ENCODE results near the gene DUSP6. TPM values are rescaled to one million over a fixed set of nuclear protein-coding genes. Genes with fewer than 3 reads are reported as not detected.
A peak's percentile ranks its signal among the peaks of the same experiment; 100 is the strongest.

Gene DUSP6
- total and polyA plus RNA-seq, 2 experiments from 2014 or later, result 96.1 to 112 TPM

GRCh38 chr12:89350260-89350629 is 2.1 kb downstream of the DUSP6 start:
- peaks cover 65% of the 10 kb centered on the region for H3F3A ChIP-seq (ENCODE audit: insufficient read depth)
- no peak overlapping the region for H2AFZ ChIP-seq
- H3K36me3 ChIP-seq (ENCODE audit: low read depth), result peaks cover 32% of the 10 kb centered on the region
- peaks cover 5% of the 10 kb centered on the region; the same call in 1 of the 2 replicates for H4K20me1 ChIP-seq (ENCODE audit: insufficient read depth)
- peaks cover 34% of the 10 kb centered on the region for H3K4me1 ChIP-seq (ENCODE audit: insufficient read depth)
- 78 to 79% methylated on average over 7 of the region's 7 CpGs for WGBS, 2 experiments (ENCODE audit: low coverage in 1 of 2, low lambda C conversion rate in 2 of 2, missing lambda C conversion rate in 2 of 2)
- TF ChIP-seq EZH2phosphoT487 (IDR thresholded peaks at IDR 0.05; ENCODE audit: insufficient read depth, low read depth) (no peak), EZH2 (IDR thresholded peaks at IDR 0.05; ENCODE audit: insufficient read depth, poor library complexity, severe bottlenecking) (no peak)
- H3K9ac ChIP-seq, result peak overlapping the region; percentile 94
- peak overlapping the region; percentile 96 for H3K27ac ChIP-seq
- H3K9me3 ChIP-seq (ENCODE audit: low read depth), result no peaks in the 10 kb centered on the region
- H3K79me2 ChIP-seq (ENCODE audit: insufficient read depth), result peaks cover 58% of the 10 kb centered on the region
- no peak for DNase-seq
- no peaks in the 10 kb centered on the region for H3K9me2 ChIP-seq (ENCODE audit: insufficient read depth)
- H3K4me3 ChIP-seq, result peak overlapping the region; percentile 89
- peak overlapping the region; percentile 98 for H3K4me2 ChIP-seq (ENCODE audit: unreplicated experiment)
- H3K27me3 ChIP-seq (replicated peaks; ENCODE audit: insufficient read depth), result no peaks in the 10 kb centered on the region
- in situ Hi-C loops (cut with MboI), result loop anchor here (10.0 kb wide), 1 partner anchor 295 kb away; no protein-coding TSS in a partner anchor

DNA sequence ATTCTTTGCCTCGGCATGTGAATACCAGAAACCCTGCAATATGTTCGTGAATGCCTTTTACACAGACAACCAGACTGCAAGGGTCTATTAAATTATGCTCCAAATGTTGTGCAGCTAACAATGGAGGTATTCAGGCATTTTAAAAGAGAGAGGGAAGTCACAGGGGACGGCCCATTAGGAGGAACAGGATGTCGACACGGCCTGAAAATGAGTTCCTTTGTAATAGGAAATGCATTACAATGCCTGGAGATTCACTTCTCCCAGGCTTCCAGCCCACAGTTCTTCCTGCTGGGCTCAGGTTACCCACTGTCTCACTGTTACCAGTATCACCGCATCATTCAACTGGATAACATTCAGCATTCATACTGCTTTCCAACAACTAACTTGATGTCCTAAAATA is 2.5 kb downstream of the DUSP6 start:
- Histone ChIP-seq H3K9ac (peak overlapping the region; percentile 94), H4K20me1 (ENCODE audit: insufficient read depth) (peaks cover 5% of the 10 kb centered on the region; the same call in 1 of the 2 replicates), H3K4me2 (ENCODE audit: unreplicated experiment) (peak overlapping the region; percentile 98), H3K27me3 (replicated peaks; ENCODE audit: insufficient read depth) (no peaks in the 10 kb centered on the region), H3K9me2 (ENCODE audit: insufficient read depth) (no peaks in the 10 kb centered on the region), H3K9me3 (ENCODE audit: low read depth) (no peaks in the 10 kb centered on the region), H3K36me3 (ENCODE audit: low read depth) (peaks cover 32% of the 10 kb centered on the region), H3F3A (ENCODE audit: insufficient read depth) (peaks cover 67% of the 10 kb centered on the region), H2AFZ (no peak overlapping the region), H3K4me1 (ENCODE audit: insufficient read depth) (peaks cover 34% of the 10 kb centered on the region), H3K79me2 (ENCODE audit: insufficient read depth) (peaks cover 53% of the 10 kb centered on the region), H3K27ac (peak overlapping the region; percentile 96), H3K4me3 (peak overlapping the region; percentile 89)
- TF ChIP-seq EZH2 (IDR thresholded peaks at IDR 0.05; ENCODE audit: insufficient read depth, poor library complexity, severe bottlenecking), result no peak
- TF ChIP-seq EZH2phosphoT487 (IDR thresholded peaks at IDR 0.05; ENCODE audit: insufficient read depth, low read depth), result no peak
- 39 to 43% methylated on average over 6 of the region's 6 CpGs for WGBS, 2 experiments (ENCODE audit: low coverage in 1 of 2, low lambda C conversion rate in 2 of 2, missing lambda C conversion rate in 2 of 2)
- in situ Hi-C loops (cut with MboI), result loop anchor here (10.0 kb wide), 1 partner anchor 295 kb away; no protein-coding TSS in a partner anchor
- DNase-seq, result peak; percentile 74

DNA sequence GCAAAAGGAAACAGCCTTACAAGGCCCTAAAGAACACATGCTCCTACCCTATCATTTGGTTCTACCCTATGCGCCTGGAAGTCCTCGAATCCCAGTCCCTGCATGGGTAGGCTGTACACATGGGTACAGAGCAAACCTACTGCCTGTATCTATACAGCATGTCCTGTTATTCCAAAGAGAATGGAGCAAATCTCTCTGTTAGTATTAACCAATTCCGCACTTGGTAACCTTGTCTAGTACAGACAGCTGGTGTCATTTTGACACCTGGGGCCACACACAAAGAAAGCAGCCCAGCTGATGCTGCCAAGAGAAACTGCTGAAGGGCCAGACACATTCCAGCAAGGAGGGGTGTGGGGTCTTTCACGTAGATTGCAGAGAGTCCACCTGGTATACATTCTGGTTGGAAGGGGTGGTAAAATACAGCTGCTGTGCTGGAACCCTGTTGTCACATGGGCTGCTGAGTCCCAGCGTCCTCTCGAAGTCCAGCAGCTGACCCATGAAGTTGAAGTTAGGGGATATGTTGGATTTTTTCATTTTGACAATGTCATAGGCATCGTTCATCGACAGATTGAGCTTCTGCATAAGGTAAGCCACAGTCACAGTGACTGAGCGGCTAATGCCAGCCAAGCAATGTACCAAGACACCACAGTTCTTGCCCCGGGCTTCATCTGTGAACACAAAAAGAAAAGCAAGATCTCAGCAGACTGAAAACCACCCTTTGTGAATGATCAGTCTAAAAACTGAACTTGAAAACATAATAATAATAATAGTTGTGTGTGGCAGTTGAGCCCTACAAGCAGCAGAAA is 3.2 kb downstream of the DUSP6 start:
- H3K79me2 ChIP-seq (ENCODE audit: insufficient read depth), result peaks cover 49% of the 10 kb centered on the region
- no peaks in the 10 kb centered on the region for H3K27me3 ChIP-seq (replicated peaks; ENCODE audit: insufficient read depth)
- 91 to 94% methylated on average over 10 of the region's 10 CpGs for WGBS, 2 experiments (ENCODE audit: low coverage in 1 of 2, low lambda C conversion rate in 2 of 2, missing lambda C conversion rate in 2 of 2)
- peaks cover 63% of the 10 kb centered on the region for H3F3A ChIP-seq (ENCODE audit: insufficient read depth)
- H3K9me2 ChIP-seq (ENCODE audit: insufficient read depth), result no peaks in the 10 kb centered on the region
- peak overlapping the region; percentile 89 for H3K4me3 ChIP-seq
- peak overlapping the region; percentile 98 for H3K4me2 ChIP-seq (ENCODE audit: unreplicated experiment)
- H3K9ac ChIP-seq, result peak overlapping the region; percentile 94
- peaks cover 5% of the 10 kb centered on the region; the same call in 1 of the 2 replicates for H4K20me1 ChIP-seq (ENCODE audit: insufficient read depth)
- no peaks in the 10 kb centered on the region for H3K9me3 ChIP-seq (ENCODE audit: low read depth)
- H3K4me1 ChIP-seq (ENCODE audit: insufficient read depth), result peaks cover 34% of the 10 kb centered on the region
- no peak for TF ChIP-seq EZH2phosphoT487 (IDR thresholded peaks at IDR 0.05; ENCODE audit: insufficient read depth, low read depth)
- TF ChIP-seq EZH2 (IDR thresholded peaks at IDR 0.05; ENCODE audit: insufficient read depth, poor library complexity, severe bottlenecking), result no peak
- in situ Hi-C loops (cut with MboI), result no loop called here
- peaks cover 32% of the 10 kb centered on the region for H3K36me3 ChIP-seq (ENCODE audit: low read depth)
- H3K27ac ChIP-seq, result peak overlapping the region; percentile 96
- DNase-seq, result peak; percentile 17
- no peak overlapping the region for H2AFZ ChIP-seq

DNA sequence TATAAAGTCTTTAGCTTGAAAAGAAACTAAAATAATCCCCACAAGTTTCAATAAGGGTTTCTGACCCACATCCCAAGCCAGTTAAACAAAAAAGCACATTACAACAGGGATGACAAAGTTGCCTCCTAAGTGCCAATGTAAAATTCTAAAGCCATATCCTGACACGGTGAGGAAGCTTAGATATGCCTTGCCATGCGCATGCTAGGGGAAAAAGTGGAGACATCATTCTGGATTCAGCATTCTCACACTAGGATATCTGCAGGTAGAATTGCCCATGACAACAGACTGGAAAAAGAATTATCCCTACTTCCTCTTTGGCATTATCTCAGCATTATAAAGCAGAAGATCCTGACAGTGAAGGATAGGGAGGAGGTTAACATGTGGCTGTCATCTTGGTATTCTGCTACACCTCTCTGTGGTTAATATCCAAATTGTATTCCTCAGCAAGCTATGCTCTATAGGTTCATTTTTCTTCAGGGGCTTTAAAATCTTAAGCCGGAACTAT is 4.9 kb downstream of the DUSP6 start:
- peaks cover 49% of the 10 kb centered on the region for H3K79me2 ChIP-seq (ENCODE audit: insufficient read depth)
- H3K27me3 ChIP-seq (replicated peaks; ENCODE audit: insufficient read depth), result no peaks in the 10 kb centered on the region
- H2AFZ ChIP-seq, result no peak overlapping the region
- no peak for DNase-seq
- H3K36me3 ChIP-seq (ENCODE audit: low read depth), result peaks cover 32% of the 10 kb centered on the region
- peak overlapping the region; percentile 98 for H3K4me2 ChIP-seq (ENCODE audit: unreplicated experiment)
- in situ Hi-C loops (cut with MboI), result no loop called here
- no peak overlapping the region for H3K27ac ChIP-seq
- H3K9me3 ChIP-seq (ENCODE audit: low read depth), result no peaks in the 10 kb centered on the region
- H3K4me1 ChIP-seq (ENCODE audit: insufficient read depth), result peaks cover 34% of the 10 kb centered on the region
- peaks cover 56% of the 10 kb centered on the region for H3F3A ChIP-seq (ENCODE audit: insufficient read depth)
- 96 to 100% methylated on average over 3 of the region's 3 CpGs for WGBS, 2 experiments (ENCODE audit: low coverage in 1 of 2, low lambda C conversion rate in 2 of 2, missing lambda C conversion rate in 2 of 2)
- H3K9ac ChIP-seq, result no peak overlapping the region
- TF ChIP-seq EZH2 (IDR thresholded peaks at IDR 0.05; ENCODE audit: insufficient read depth, poor library complexity, severe bottlenecking), result no peak
- no peak for TF ChIP-seq EZH2phosphoT487 (IDR thresholded peaks at IDR 0.05; ENCODE audit: insufficient read depth, low read depth)
- H3K4me3 ChIP-seq, result peak overlapping the region; percentile 89
- H3K9me2 ChIP-seq (ENCODE audit: insufficient read depth), result no peaks in the 10 kb centered on the region
- peaks cover 5% of the 10 kb centered on the region; the same call in 1 of the 2 replicates for H4K20me1 ChIP-seq (ENCODE audit: insufficient read depth)
